Liver (tissue), 9 donors: ENCODE data around the gene SOX11. TPM values are rescaled to one million over a fixed set of nuclear protein-coding genes. Genes with fewer than 3 reads are reported as not detected.

Experiments used
- DNase-seq: peaks from one replicate; pipeline ENCODE4 v3.0.0-alpha.2; 2017; ENCODE audit warnings: low spot score
- H3K27ac ChIP-seq, 2 donors: one replicate each; pipeline ENCODE4 v1.7.0; 2013; ENCODE audit warnings: inconsistent platforms in 2 of 2, low read length in 2 of 2, control low read depth in 1 of 2, low read depth in 1 of 2, mild to moderate bottlenecking in 1 of 2
- H3K27me3 ChIP-seq, 4 donors: one replicate each; pipeline versions ENCODE4 v1.6.1 to v1.7.0; 2013; ENCODE audit warnings: low read length in 3 of 4, inconsistent platforms in 1 of 4, mild to moderate bottlenecking in 1 of 4, moderate library complexity in 1 of 4; ENCODE audit not compliant: control insufficient read depth in 4 of 4, insufficient read depth in 4 of 4
- H3K36me3 ChIP-seq, 4 donors: one replicate each; pipeline versions ENCODE4 v1.6.1 to v1.7.0; 2013; ENCODE audit warnings: low read length in 3 of 4, mild to moderate bottlenecking in 3 of 4, low read depth in 1 of 4, moderate library complexity in 1 of 4; ENCODE audit not compliant: control insufficient read depth in 4 of 4, insufficient read depth in 3 of 4
- H3K4me1 ChIP-seq, 4 donors: one replicate each; pipeline versions ENCODE4 v1.6.1 to v1.7.0; 2013; ENCODE audit warnings: low read length in 3 of 4, mild to moderate bottlenecking in 3 of 4, moderate library complexity in 1 of 4; ENCODE audit not compliant: control insufficient read depth in 4 of 4, insufficient read depth in 4 of 4
- H3K4me3 ChIP-seq, 3 donors: one replicate each; pipeline versions ENCODE4 v1.6.1 to v1.7.0; 2013; ENCODE audit warnings: low read length in 3 of 3, control low read depth in 1 of 3, low read depth in 1 of 3, mild to moderate bottlenecking in 1 of 3
- H3K9ac ChIP-seq, 2 donors: one replicate each; pipeline ENCODE4 v1.7.0; 2013; ENCODE audit warnings: low read length in 2 of 2, mild to moderate bottlenecking in 2 of 2, moderate library complexity in 2 of 2, control low read depth in 1 of 2, low read depth in 1 of 2
- H3K9me3 ChIP-seq, 4 donors: one replicate each; pipeline versions ENCODE4 v1.6.1 to v1.7.0; 2013; ENCODE audit warnings: low read length in 3 of 4; ENCODE audit not compliant: control insufficient read depth in 4 of 4
- ATF3 ChIP-seq: IDR thresholded peaks from 2 replicates; pipeline ENCODE4 v1.6.1; 2016; ENCODE audit warnings: antibody characterized with exemption
- CTCF ChIP-seq: fragments of 150-350 bp; IDR thresholded peaks from 2 replicates; pipeline ENCODE4 v1.5.1; 2017; ENCODE audit warnings: improper control_type of control experiment, low read depth, low read length; ENCODE audit not compliant: missing input control
- EGR1 ChIP-seq, 2 donors: IDR thresholded peaks; 2 replicates each; pipeline ENCODE4 v1.6.1; 2016 to 2018; ENCODE audit warnings: antibody characterized with exemption in 2 of 2, low read depth in 2 of 2
- FOXA1 ChIP-seq: IDR thresholded peaks from 2 replicates; pipeline ENCODE4 v1.6.1; 2016; ENCODE audit warnings: antibody characterized with exemption
- FOXA2 ChIP-seq: IDR thresholded peaks from 2 replicates; pipeline ENCODE4 v1.6.1; 2016; ENCODE audit warnings: antibody characterized with exemption
- GABPA ChIP-seq, 2 donors: IDR thresholded peaks in 1 of 2; conservative IDR thresholded peaks in 1 of 2; 2 replicates each; pipeline ENCODE4 v1.6.1; 2016; ENCODE audit warnings: antibody characterized with exemption in 2 of 2, mild to moderate bottlenecking in 1 of 2, moderate library complexity in 1 of 2
- HNF4A ChIP-seq, 2 donors: conservative IDR thresholded peaks; 2 replicates each; pipeline ENCODE4 v1.6.1; 2016; ENCODE audit warnings: antibody characterized with exemption in 2 of 2, mild to moderate bottlenecking in 2 of 2
- HNF4G ChIP-seq: IDR thresholded peaks from 2 replicates; pipeline ENCODE4 v1.6.1; 2016; ENCODE audit warnings: antibody characterized with exemption
- JUND ChIP-seq, 2 donors: IDR thresholded peaks; 2 replicates each; pipeline ENCODE4 v1.6.1; 2016; ENCODE audit warnings: antibody characterized with exemption in 2 of 2
- MAX ChIP-seq: IDR thresholded peaks from 2 replicates; pipeline ENCODE4 v1.6.1; 2016; ENCODE audit warnings: antibody characterized with exemption
- NR2F2 ChIP-seq: IDR thresholded peaks from 2 replicates; pipeline ENCODE4 v1.6.1; 2016; ENCODE audit warnings: antibody characterized with exemption
- RAD21 ChIP-seq, 2 donors: IDR thresholded peaks; 2 replicates each; pipeline ENCODE4 v1.6.1; 2016; ENCODE audit warnings: antibody characterized with exemption in 2 of 2, mild to moderate bottlenecking in 2 of 2
- REST ChIP-seq: IDR thresholded peaks from 2 replicates; pipeline ENCODE4 v1.6.1; 2016; ENCODE audit warnings: antibody characterized with exemption, mild to moderate bottlenecking
- RXRA ChIP-seq, 2 donors: IDR thresholded peaks; 2 replicates each; pipeline ENCODE4 v1.6.1; 2017 to 2018; ENCODE audit warnings: antibody characterized with exemption in 2 of 2, mild to moderate bottlenecking in 1 of 2
- SP1 ChIP-seq: IDR thresholded peaks from 2 replicates; pipeline ENCODE4 v1.6.1; 2018; ENCODE audit warnings: antibody characterized with exemption, mild to moderate bottlenecking
- TAF1 ChIP-seq: conservative IDR thresholded peaks from 2 replicates; pipeline ENCODE4 v1.6.1; 2016; ENCODE audit warnings: antibody characterized with exemption, mild to moderate bottlenecking
- YY1 ChIP-seq: IDR thresholded peaks from 2 replicates; pipeline ENCODE4 v1.6.1; 2016; ENCODE audit warnings: antibody characterized with exemption, mild to moderate bottlenecking
- ZBTB33 ChIP-seq: IDR thresholded peaks from 2 replicates; pipeline ENCODE4 v1.6.1; 2016; ENCODE audit warnings: antibody characterized with exemption
- WGBS: extraction: QIAGEN DNeasy Blood & Tissue Kit; methylation state at CpG from one replicate; pipeline ENCODE4 v1.1.7; 2013; 5-methylcytosine and 5-hydroxymethylcytosine counted together
- polyA plus RNA-seq, 2 donors: library from polyadenylated mRNA; stranded (reverse) in 1 of 2; unstranded in 1 of 2; fragments of 200-250 nt in 1 of 2; fragments of >200 nt in 1 of 2; fragmentation: Nextera tagmentation in 1 of 2; extraction: Ambion mirVana in 1 of 2; gene quantifications; one replicate each; pipeline versions ENCODE4 v1.2.1 to v1.2.3, GENCODE V29; 2013 to 2015
- total RNA-seq, 2 donors: library from RNA; depleted of rRNA; stranded (reverse); fragments of >200 nt; gene quantifications; one replicate each; pipeline ENCODE4 v1.2.3, GENCODE V29; 2014
- donor health status: healthy.
- donor health status: healthy.
- donor health status: healthy.
- donor health status: healthy.
- donor health status: healthy.

The SOX11 gene
- total and polyA plus RNA-seq, 4 donors, result 0.09 TPM; not detected in 3

DNA sequence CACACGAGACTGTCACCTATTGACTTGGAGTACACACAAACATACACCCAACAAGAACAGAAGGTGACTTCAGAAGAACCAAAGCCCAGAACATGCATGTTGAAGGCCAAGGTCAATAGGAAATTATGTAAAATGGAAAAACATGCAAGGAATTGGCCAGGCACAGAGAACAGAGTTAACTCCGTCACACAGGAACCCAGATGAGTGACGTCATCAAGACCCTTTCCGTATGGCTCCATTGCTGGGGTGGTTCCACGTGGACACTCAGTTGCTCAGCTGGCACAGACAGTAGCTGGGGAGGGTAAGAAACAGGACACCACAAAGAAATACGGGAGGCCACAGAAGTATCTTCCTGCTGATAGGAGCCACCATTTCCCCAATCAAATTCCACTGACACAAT lies 18.4 kb downstream of the SOX11 start (continued):
- no peak for TF ChIP-seq REST
- TF ChIP-seq FOXA1, result no peak
- TF ChIP-seq HNF4G, result no peak
- no peak for TF ChIP-seq GABPA (IDR thresholded peaks at IDR 0.05 in 1 of 2, conservative IDR thresholded peaks at IDR 0.05 in 1 of 2)
- TF ChIP-seq HNF4A (conservative IDR thresholded peaks at IDR 0.05), result no peak
- TF ChIP-seq RXRA (IDR thresholded peaks at IDR 0.05), result no peak
- no peak for TF ChIP-seq YY1

DNA sequence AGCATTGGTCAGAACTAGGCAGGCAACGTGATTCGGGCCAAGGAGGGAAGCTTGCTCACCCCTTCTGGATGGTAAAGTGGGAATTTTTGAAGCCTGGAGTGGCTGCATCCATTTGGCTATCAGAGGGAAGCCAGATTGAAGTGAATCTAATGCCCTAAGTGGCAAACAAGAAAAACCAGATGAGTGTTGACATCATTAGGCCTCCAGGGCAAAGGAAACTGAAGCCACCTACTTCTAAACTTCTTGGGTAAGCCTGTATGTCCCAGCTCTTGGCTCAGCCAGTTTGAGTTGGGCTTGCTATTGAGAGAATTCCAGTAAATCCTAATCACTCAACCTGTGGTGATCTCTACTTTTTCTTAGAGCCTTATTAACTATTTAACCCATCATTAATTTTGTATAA lies 20.9 kb downstream of the SOX11 start:
- Histone ChIP-seq H3K4me3 (no peak overlapping the region), H3K36me3 (no peaks in the 10 kb centered on the region), H3K9me3 (no peaks in the 10 kb centered on the region), H3K27me3 (peaks cover 0 to 5% (median 0%) of the 10 kb centered on the region in 4 donors), H3K9ac (no peak overlapping the region), H3K4me1 (no peaks in the 10 kb centered on the region), H3K27ac (no peak overlapping the region)
- DNase-seq, result no peak
- TF ChIP-seq MAX, result no peak
- no peak for TF ChIP-seq NR2F2
- TF ChIP-seq CTCF, result no peak
- no peak for TF ChIP-seq HNF4G
- no peak for TF ChIP-seq FOXA1
- no peak for TF ChIP-seq ATF3
- TF ChIP-seq TAF1, result no peak
- no peak for TF ChIP-seq FOXA2
- no peak for TF ChIP-seq HNF4A (conservative IDR thresholded peaks at IDR 0.05)
- TF ChIP-seq RXRA (IDR thresholded peaks at IDR 0.05), result no peak
- no peak for TF ChIP-seq ZBTB33
- no peak for TF ChIP-seq REST
- TF ChIP-seq JUND (IDR thresholded peaks at IDR 0.05), result no peak
- TF ChIP-seq SP1, result no peak
- TF ChIP-seq GABPA (IDR thresholded peaks at IDR 0.05 in 1 of 2, conservative IDR thresholded peaks at IDR 0.05 in 1 of 2), result no peak
- TF ChIP-seq RAD21 (IDR thresholded peaks at IDR 0.05), result no peak
- TF ChIP-seq YY1, result no peak
- no peak for TF ChIP-seq EGR1 (IDR thresholded peaks at IDR 0.05; ENCODE audit: low read depth in 2 of 2)
- 49% methylated on average over 2 of the region's 2 CpGs for WGBS
